CD14-positive monocyte (primary cell): ENCODE measurements around the gene LY6G5B. TPM values are rescaled to one million over a fixed set of nuclear protein-coding genes. Genes with fewer than 3 reads are reported as not detected.
A peak's percentile ranks its signal among the peaks of the same experiment; 100 is the strongest.

Source experiments
- DNase-seq, 3 donors: peaks; one replicate each; pipeline ENCODE4 v3.0.0-alpha.2; 2011 to 2022
- H2AFZ ChIP-seq: 2 replicates; pipeline ENCODE4 v1.6.0; 2012; ENCODE audit warnings: mild to moderate bottlenecking, low read depth, low read length, inconsistent platforms; ENCODE audit not compliant: insufficient read depth, poor library complexity, severe bottlenecking
- H3K27ac ChIP-seq, 2 donors: 1 replicate in 1 of 2; 2 replicates in 1 of 2; pipeline ENCODE4 v1.5.1; 2012 to 2013; ENCODE audit warnings: low read length in 2 of 2, control low read depth in 1 of 2, inconsistent platforms in 1 of 2, low read depth in 1 of 2, mild to moderate bottlenecking in 1 of 2
- H3K27me3 ChIP-seq, 2 donors: one replicate each; pipeline versions ENCODE4 v1.6.0 to v1.6.1; 2011 to 2013; ENCODE audit warnings: low read length in 2 of 2; ENCODE audit not compliant: control insufficient read depth in 2 of 2, insufficient read depth in 2 of 2
- H3K36me3 ChIP-seq, 2 donors: replicated peaks in 1 of 2; 1 replicate in 1 of 2; 2 replicates in 1 of 2; pipeline versions ENCODE4 v1.5.1 to v1.6.1; 2012 to 2013; ENCODE audit warnings: low read length in 2 of 2, control low read depth in 1 of 2, inconsistent platforms in 1 of 2, mild to moderate bottlenecking in 1 of 2; ENCODE audit not compliant: insufficient read depth in 2 of 2, control insufficient read depth in 1 of 2
- H3K4me1 ChIP-seq, 2 donors: 1 replicate in 1 of 2; 2 replicates in 1 of 2; pipeline versions ENCODE4 v1.5.1 to v1.6.1; 2012 to 2013; ENCODE audit warnings: low read length in 2 of 2, control low read depth in 1 of 2, inconsistent platforms in 1 of 2, mild to moderate bottlenecking in 1 of 2, moderate library complexity in 1 of 2; ENCODE audit not compliant: insufficient read depth in 2 of 2, control insufficient read depth in 1 of 2
- H3K4me2 ChIP-seq: replicated peaks from 2 replicates; pipeline ENCODE3; 2012; ENCODE audit warnings: low read length, moderate library complexity, mild to moderate bottlenecking; ENCODE audit not compliant: poor library complexity, severe bottlenecking; ENCODE audit errors: extremely low read depth
- H3K4me3 ChIP-seq, 3 experiments: fragments of 200-600 bp in 1 of 3; sonication (generic) in 1 of 3; replicated peaks in 1 of 3; 1 replicate in 2 of 3; 2 replicates in 1 of 3; pipeline ENCODE4 v1.5.1; 2011 to 2013; ENCODE audit warnings: low read length in 3 of 3, mild to moderate bottlenecking in 3 of 3, control low read depth in 2 of 3, low read depth in 2 of 3, inconsistent platforms in 1 of 3, moderate library complexity in 1 of 3
- H3K79me2 ChIP-seq: 2 replicates; pipeline ENCODE4 v1.6.0; 2012; ENCODE audit warnings: mild to moderate bottlenecking, control low read depth, inconsistent platforms, low read length, moderate library complexity; ENCODE audit not compliant: insufficient read depth
- H3K9ac ChIP-seq: 2 replicates; pipeline ENCODE4 v1.6.0; 2017; ENCODE audit warnings: low read length, mild to moderate bottlenecking; ENCODE audit not compliant: insufficient read depth, poor library complexity, severe bottlenecking
- H3K9me3 ChIP-seq, 2 donors: replicated peaks in 1 of 2; 1 replicate in 1 of 2; 2 replicates in 1 of 2; pipeline versions ENCODE4 v1.5.1 to v1.6.1; 2012 to 2013; ENCODE audit warnings: low read length in 2 of 2, control low read depth in 1 of 2; ENCODE audit not compliant: control insufficient read depth in 1 of 2, insufficient read depth in 1 of 2
- H4K20me1 ChIP-seq: 2 replicates; pipeline ENCODE4 v1.6.0; 2012; ENCODE audit warnings: mild to moderate bottlenecking, low read length, control low read depth, moderate library complexity; ENCODE audit not compliant: insufficient read depth
- H3K27ac Mint-ChIP-seq, 7 donors: one replicate each; pipeline ENCODE4 v1.8.0; 2020; ENCODE audit warnings: mild to moderate bottlenecking in 7 of 7, mixed read lengths in 7 of 7, moderate library complexity in 6 of 7, inconsistent platforms in 2 of 7
- H3K27me3 Mint-ChIP-seq, 3 donors: one replicate each; pipeline ENCODE4 v1.8.0; 2021 to 2022; ENCODE audit warnings: low read depth in 3 of 3, mild to moderate bottlenecking in 3 of 3, mixed read lengths in 3 of 3, moderate library complexity in 3 of 3, inconsistent platforms in 1 of 3
- H3K36me3 Mint-ChIP-seq, 2 donors: one replicate each; pipeline ENCODE4 v1.8.0; 2020; ENCODE audit warnings: mixed read lengths in 2 of 2, inconsistent platforms in 1 of 2, mild to moderate bottlenecking in 1 of 2
- H3K4me1 Mint-ChIP-seq: one replicate; pipeline ENCODE4 v1.8.0; 2020; ENCODE audit warnings: mild to moderate bottlenecking, mixed read lengths
- H3K4me3 Mint-ChIP-seq, 2 donors: one replicate each; pipeline ENCODE4 v1.8.0; 2020; ENCODE audit warnings: mild to moderate bottlenecking in 2 of 2, mixed read lengths in 2 of 2, moderate library complexity in 1 of 2
- H3K9me3 Mint-ChIP-seq, 7 donors: one replicate each; pipeline ENCODE4 v1.8.0; 2020 to 2022; ENCODE audit warnings: mixed read lengths in 7 of 7, mild to moderate bottlenecking in 6 of 7, moderate library complexity in 6 of 7, inconsistent platforms in 2 of 7
- CTCF ChIP-seq: fragments of 200-600 bp; IDR thresholded peaks from one replicate; pipeline ENCODE4 v1.8.0; 2022; ENCODE audit warnings: antibody characterized with exemption, mild to moderate bottlenecking
- WGBS: methylation state at CpG from one replicate; pipeline ENCODE4 v1.1.5; 2013; ENCODE audit warnings: missing lambda C conversion rate; ENCODE audit not compliant: insufficient coverage; 5-methylcytosine and 5-hydroxymethylcytosine counted together
- intact Hi-C, 2 donors: fragments of 100-400 bp; cut with micrococcal nuclease; formaldehyde crosslinking; loops; one replicate each; pipeline versions ENCODE4 v1.15.0 to v1.15.1; 2023
- polyA plus RNA-seq, 3 donors: library from polyadenylated mRNA; depleted of rRNA in 1 of 3; unstranded in 2 of 3; stranded (reverse) in 1 of 3; fragments of 300-500 nt in 2 of 3; fragments of >200 nt in 1 of 3; fragmentation: Illumina TruSeq in 2 of 3; gene quantifications; 1 replicate in 2 of 3; 2 replicates in 1 of 3; pipeline ENCODE4 v1.2.3, GENCODE V29; 2012 to 2021

The LY6G5B gene
- polyA plus RNA-seq, 3 donors, result 0.17 to 55.1 TPM; not detected in 1

GRCh38 chr6:31632279-31632946 is 37.4 kb upstream of the LY6G5B start:
- Mint-ChIP-seq H3K4me3 (no peak overlapping the region), H3K27ac (peak overlapping the region in 2 of 7 donors; percentile 65 to 68), H3K27me3 (peaks cover 0 to 3% (median 0%) of the 10 kb centered on the region in 3 donors), H3K4me1 (no peaks in the 10 kb centered on the region), H3K36me3 (peaks cover 96 to 99% of the 10 kb centered on the region in 2 donors), H3K9me3 (no peaks in the 10 kb centered on the region)
- H3K27me3 ChIP-seq, result no peaks in the 10 kb centered on the region
- H3K4me1 ChIP-seq, result no peaks in the 10 kb centered on the region
- H3K4me3 ChIP-seq, result no peak overlapping the region
- H2AFZ ChIP-seq, result no peak overlapping the region
- no peak overlapping the region for H3K4me2 ChIP-seq
- 99% methylated on average over 15 of the region's 26 CpGs for WGBS
- H3K79me2 ChIP-seq, result peaks cover 37% of the 10 kb centered on the region
- no peaks in the 10 kb centered on the region for H3K9me3 ChIP-seq
- no peak overlapping the region for H3K9ac ChIP-seq
- peaks cover 90% of the 10 kb centered on the region for H4K20me1 ChIP-seq
- DNase-seq, result no peak
- H3K27ac ChIP-seq, result no peak overlapping the region
- peaks cover 97 to 100% of the 10 kb centered on the region in 2 donors for H3K36me3 ChIP-seq
- intact Hi-C loops, result no loop called here
- no peak for TF ChIP-seq CTCF

GRCh38 chr6:31633447-31633846 is 36.3 kb upstream of the LY6G5B start:
- Histone ChIP-seq H2AFZ (no peak overlapping the region), H4K20me1 (peaks cover 88% of the 10 kb centered on the region), H3K27ac (no peak overlapping the region), H3K9me3 (no peaks in the 10 kb centered on the region), H3K36me3 (peaks cover 94 to 99% of the 10 kb centered on the region in 2 donors), H3K79me2 (peaks cover 27% of the 10 kb centered on the region), H3K4me1 (no peaks in the 10 kb centered on the region), H3K27me3 (no peaks in the 10 kb centered on the region), H3K4me2 (no peak overlapping the region), H3K4me3 (no peak overlapping the region), H3K9ac (no peak overlapping the region)
- Mint-ChIP-seq H3K36me3 (peaks cover 91 to 97% of the 10 kb centered on the region in 2 donors), H3K4me1 (no peaks in the 10 kb centered on the region), H3K27ac (peak overlapping the region in 2 of 7 donors; percentile 30 to 70), H3K4me3 (no peak overlapping the region), H3K9me3 (no peaks in the 10 kb centered on the region), H3K27me3 (no peaks in the 10 kb centered on the region)
- intact Hi-C loops, result no loop called here
- no CpG with 5 or more reads among the region's 7 CpGs for WGBS
- no peak for TF ChIP-seq CTCF
- no peak for DNase-seq
